ENCODE measurements around the gene CDH5. TPM values are rescaled to one million over a fixed set of nuclear protein-coding genes. Genes with fewer than 3 reads are reported as not detected.

The CDH5 gene
- polyA plus RNA-seq, 1 of the 3 experiments (the other 2 are of a cell fraction): not detected

GRCh38 chr16:66426112-66427035, 59.9 kb downstream of the CDH5 start:
- Histone ChIP-seq H3K9ac (no peak overlapping the region), H3F3A (replicated peaks; ENCODE audit: insufficient read depth) (peaks cover 4% of the 10 kb centered on the region), H3K4me2 (peak overlapping the region; percentile 66; the same call in 1 of the 2 replicates), H3K9me2 (no peaks in the 10 kb centered on the region), H4K20me1 (ENCODE audit: insufficient read depth) (no peaks in the 10 kb centered on the region), H3K4me1 (ENCODE audit: control insufficient read depth in 1 of 2, insufficient read depth in 2 of 2, low read depth in 1 of 2, low read length in 1 of 2) (peaks cover 0 to 11% of the 10 kb centered on the region in 2 experiments; a peak in 1 of 4 replicates), H3K27me3 (ENCODE audit: insufficient read depth) (peaks cover 46% of the 10 kb centered on the region), H3K36me3 (replicated peaks in 1 of 2; ENCODE audit: control insufficient read depth in 1 of 2, insufficient read depth in 2 of 2, low read length in 1 of 2) (no peaks in the 10 kb centered on the region), H3K27ac (ENCODE audit: low read depth in 2 of 2, low read length in 1 of 2) (no peak overlapping the region), H3K9me3 (no peaks in the 10 kb centered on the region), H3K79me2 (ENCODE audit: insufficient read depth) (no peaks in the 10 kb centered on the region), H2AFZ (ENCODE audit: low read depth) (no peak overlapping the region), H3K4me3 (ENCODE audit: low read depth in 2 of 2, low read length in 1 of 2) (peak overlapping the region; percentile 40 to 41; a peak in 2 of 4 replicates)
- TF ChIP-seq EP300 (IDR thresholded peaks at IDR 0.05; ENCODE audit: borderline replicate concordance in 1 of 2, low read depth in 1 of 2, low read length in 1 of 2) (no peak), RAD21 (IDR thresholded peaks at IDR 0.05; ENCODE audit: low read length) (no peak), NFIC (IDR thresholded peaks at IDR 0.05; ENCODE audit: borderline replicate concordance) (no peak), RCOR1 (IDR thresholded peaks at IDR 0.05; ENCODE audit: low read length) (no peak), FOXM1 (IDR thresholded peaks at IDR 0.05; ENCODE audit: low read depth) (no peak), YY1 (IDR thresholded peaks at IDR 0.05; ENCODE audit: low read depth) (no peak), ELF1 (IDR thresholded peaks at IDR 0.05) (no peak), GABPA (IDR thresholded peaks at IDR 0.05; ENCODE audit: low read depth) (no peak), MXI1 (IDR thresholded peaks at IDR 0.05; ENCODE audit: low read depth, low read length) (no peak)
- POLR2A ChIA-PET: no interaction called here
- whole genome bisulfite sequencing (ENCODE audit: low lambda C conversion rate): 29% methylated on average over 34 of the region's 56 CpGs
- peak; percentile 61 for DNase-seq
- CTCF ChIA-PET: interaction anchor here (1.2 to 6.3 kb wide), 2 partner anchors 20 to 42 kb away, joined by 3 to 28 read pairs; no protein-coding TSS in a partner anchor

- peak within 1 kb of the TSS; percentile 71 for H3K4me2 ChIP-seq
- peak; percentile 86 for DNase-seq
Observed at GRCh38 chr16:66427036-66427860, 60.8 kb downstream of the CDH5 start, which contains the start of gene BEAN1. Gene BEAN1 (plus strand): TSS chr16:66427295. CDS start chr16:66437677, 10,382 bp downstream.

More at GRCh38 chr16:66427036-66427860, 60.8 kb downstream of the CDH5 start, which contains the start of gene BEAN1:
- H3K4me3 ChIP-seq (ENCODE audit: low read depth in 2 of 2, low read length in 1 of 2): peak within 1 kb of the TSS; percentile 40 to 48
- H2AFZ ChIP-seq (ENCODE audit: low read depth): no peak within 1 kb of the TSS
- H3K9me3 ChIP-seq: no peaks in the 10 kb centered on the region
- CTCF ChIA-PET: interaction anchor here (1.2 to 6.3 kb wide), 2 partner anchors 21 to 41 kb away, joined by 3 to 28 read pairs; no protein-coding TSS in a partner anchor
- H3K4me1 ChIP-seq (ENCODE audit: control insufficient read depth in 1 of 2, insufficient read depth in 2 of 2, low read depth in 1 of 2, low read length in 1 of 2): peaks cover 0 to 11% of the 10 kb centered on the region in 2 experiments; a peak in 1 of 4 replicates
- no peaks in the 10 kb centered on the region for H3K79me2 ChIP-seq (ENCODE audit: insufficient read depth)
- no peak within 1 kb of the TSS for H3K9ac ChIP-seq
- peaks cover 50% of the 10 kb centered on the region for H3K27me3 ChIP-seq (ENCODE audit: insufficient read depth)
- TF ChIP-seq TEAD4 (IDR thresholded peaks at IDR 0.05; ENCODE audit: borderline replicate concordance, insufficient read depth) (no peak), MXI1 (IDR thresholded peaks at IDR 0.05; ENCODE audit: low read depth, low read length) (no peak), GABPA (IDR thresholded peaks at IDR 0.05; ENCODE audit: low read depth) (no peak)
- H3K9me2 ChIP-seq: no peaks in the 10 kb centered on the region
- no peaks in the 10 kb centered on the region for H4K20me1 ChIP-seq (ENCODE audit: insufficient read depth)
- POLR2A ChIA-PET: no interaction called here
- peaks cover 4% of the 10 kb centered on the region for H3F3A ChIP-seq (replicated peaks; ENCODE audit: insufficient read depth)
- no peak within 1 kb of the TSS for H3K27ac ChIP-seq (ENCODE audit: low read depth in 2 of 2, low read length in 1 of 2)
- WGBS (ENCODE audit: low lambda C conversion rate): 3% methylated on average over 7 of the region's 118 CpGs
- H3K36me3 ChIP-seq (replicated peaks in 1 of 2; ENCODE audit: control insufficient read depth in 1 of 2, insufficient read depth in 2 of 2, low read length in 1 of 2): no peaks in the 10 kb centered on the region
